ENCODE results near the gene SULT1A3. TPM values are rescaled to one million over a fixed set of nuclear protein-coding genes. Genes with fewer than 3 reads are reported as not detected.
"Not testable (repeated sequence)": the region's sequence is repeated elsewhere in the genome, so short reads cannot be mapped to it uniquely, and the experiment has no call there.

Gene SULT1A3
- total RNA-seq, 1 donor from 2014 or later, result 21.0 TPM

- intact Hi-C loops (cut with DNase I), result no loop called here
- DNase-seq (ENCODE audit: low spot score) (no peak), ATAC-seq (peak; percentile 29)
Measured at GRCh38 chr16:30185683-30186421, 13.2 kb upstream of the SULT1A3 start.

GRCh38 chr16:30186444-30186781, 12.6 kb upstream of the SULT1A3 start:
- DNase-seq (ENCODE audit: low spot score), result no peak
- intact Hi-C loops (cut with DNase I), result no loop called here
- no peak for ATAC-seq

- peak; percentile 82 for DNase-seq (ENCODE audit: low spot score)
- intact Hi-C loops (cut with DNase I), result no loop called here
- peak; percentile 2 for ATAC-seq
Measured at GRCh38 chr16:30186782-30187555, 12.1 kb upstream of the SULT1A3 start.

- DNase-seq (ENCODE audit: low spot score) (no peak), ATAC-seq (no peak)
- intact Hi-C loops (cut with DNase I), result no loop called here
Measured at GRCh38 chr16:30187556-30187865, 11.5 kb upstream of the SULT1A3 start.

- intact Hi-C loops (cut with DNase I), result no loop called here
- DNase-seq (ENCODE audit: low spot score), result no peak
- ATAC-seq, result no peak
Measured at GRCh38 chr16:30187971-30188561, 11.0 kb upstream of the SULT1A3 start.

- ATAC-seq; intact Hi-C loops (cut with DNase I); DNase-seq (ENCODE audit: low spot score): not testable (repeated sequence)
Measured at GRCh38 chr16:30191158-30191557, 7.9 kb upstream of the SULT1A3 start.

GRCh38 chr16:30193098-30193497, 6.0 kb upstream of the SULT1A3 start:
- peak; percentile 6 for ATAC-seq
- DNase-seq (ENCODE audit: low spot score); intact Hi-C loops (cut with DNase I): not testable (repeated sequence)

- peak; percentile 99 for ATAC-seq
- intact Hi-C loops (cut with DNase I); DNase-seq (ENCODE audit: low spot score): not testable (repeated sequence)
Measured at GRCh38 chr16:30193615-30194014, 5.4 kb upstream of the SULT1A3 start, which contains the start of the genes BOLA2B and SLX1A. BOLA2B (minus strand) TSS chr16:30193666; CDS start chr16:30193595, 71 bp downstream. SLX1A (plus strand) TSS chr16:30193875; CDS start chr16:30194085, 210 bp downstream.

- DNase-seq (ENCODE audit: low spot score); intact Hi-C loops (cut with DNase I): not testable (repeated sequence)
- peak; percentile 81 for ATAC-seq
Measured at GRCh38 chr16:30194172-30194925, 4.7 kb upstream of the SULT1A3 start.

GRCh38 chr16:30197001-30197400, 2.1 kb upstream of the SULT1A3 start:
- intact Hi-C loops (cut with DNase I); ATAC-seq: not testable (repeated sequence)
- peak; percentile 14 for DNase-seq (ENCODE audit: low spot score)

- DNase-seq (ENCODE audit: low spot score); intact Hi-C loops (cut with DNase I): not testable (repeated sequence)
- ATAC-seq, result peak; percentile 68
Measured at GRCh38 chr16:30199608-30200343, 721 bp downstream of the SULT1A3 start.

- DNase-seq (ENCODE audit: low spot score), result peak; percentile 54
- intact Hi-C loops (cut with DNase I), result not testable (repeated sequence)
Measured at GRCh38 chr16:30205541-30206236, 6.6 kb downstream of the SULT1A3 start.

GRCh38 chr16:30206252-30206651, 7.2 kb downstream of the SULT1A3 start:
- ATAC-seq, result peak; percentile 11
- DNase-seq (ENCODE audit: low spot score); intact Hi-C loops (cut with DNase I): not testable (repeated sequence)

More at GRCh38 chr16:30205541-30206236, 6.6 kb downstream of the SULT1A3 start:
- ATAC-seq, result peak; percentile 74

- peak; percentile 8 for ATAC-seq
- intact Hi-C loops (cut with DNase I), result not testable (repeated sequence)
- DNase-seq (ENCODE audit: low spot score), result peak; percentile 43
Measured at GRCh38 chr16:30207063-30207704, 8.1 kb downstream of the SULT1A3 start.

GRCh38 chr16:30209032-30209431, 10.0 kb downstream of the SULT1A3 start:
- DNase-seq (ENCODE audit: low spot score) (peak; percentile 79), ATAC-seq (peak; percentile 78)
- intact Hi-C loops (cut with DNase I), result not testable (repeated sequence)

GRCh38 chr16:30211414-30211813, 12.4 kb downstream of the SULT1A3 start:
- intact Hi-C loops (cut with DNase I); ATAC-seq; DNase-seq (ENCODE audit: low spot score): not testable (repeated sequence)

- peak; percentile 41 for DNase-seq (ENCODE audit: low spot score)
- intact Hi-C loops (cut with DNase I); ATAC-seq: not testable (repeated sequence)
Measured at GRCh38 chr16:30217082-30217481, 18.0 kb downstream of the SULT1A3 start.

Data from sciatic nerve (tissue), 2 donors.